ENCODE results near the gene DIAPH3.

GRCh38 chr13:60090574-60090973, 73.2 kb downstream of the DIAPH3 start:
- TF ChIP-seq EZH2phosphoT487 (IDR thresholded peaks at IDR 0.05; ENCODE audit: borderline replicate concordance): no peak
- TF ChIP-seq CTCF (conservative IDR thresholded peaks at IDR 0.05; ENCODE audit: low read length): no peak
